ENCODE measurements around the gene SUDS3.

The SUDS3 gene

DNA sequence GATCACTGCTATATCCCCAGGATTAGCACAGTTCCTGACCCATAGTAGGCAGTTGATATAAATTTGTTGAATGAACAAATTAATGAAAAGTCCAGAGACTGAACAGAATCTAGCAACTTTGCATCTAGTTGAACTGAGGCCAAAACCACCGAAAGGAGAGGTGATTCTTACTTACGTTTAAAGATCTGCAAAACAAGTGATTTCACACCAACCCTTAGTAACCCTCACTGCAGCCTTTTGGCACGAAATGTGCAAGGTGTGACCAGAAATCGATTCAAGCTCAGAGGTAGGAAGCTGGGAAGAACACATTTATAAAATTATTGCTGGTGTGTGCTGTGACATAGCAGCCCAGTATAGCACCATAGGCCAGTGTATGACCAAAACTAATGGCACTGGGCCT lies 70.8 kb downstream of the SUDS3 start:
- Histone ChIP-seq H3K27me3 (ENCODE audit: insufficient read depth, low read length, poor library complexity) (no peaks in the 10 kb centered on the region), H3K4ac (ENCODE audit: low read depth, low read length) (no peak overlapping the region), H3K4me1 (ENCODE audit: control insufficient read depth, low read depth, low read length) (no peaks in the 10 kb centered on the region), H3K79me2 (ENCODE audit: control insufficient read depth, insufficient read depth, low read length) (no peaks in the 10 kb centered on the region), H3K9ac (ENCODE audit: low read length) (no peak overlapping the region), H2BK5ac (ENCODE audit: low read length) (no peak overlapping the region), H3K79me1 (ENCODE audit: low read length) (no peaks in the 10 kb centered on the region), H2BK120ac (ENCODE audit: low read depth, low read length) (no peak overlapping the region), H3K18ac (ENCODE audit: low read length) (no peak overlapping the region), H3K23ac (ENCODE audit: low read length) (no peak overlapping the region), H3K27ac (ENCODE audit: low read depth, low read length) (no peak overlapping the region), H3K56ac (ENCODE audit: low read length) (no peak overlapping the region), H3K4me3 (ENCODE audit: low read length) (no peak overlapping the region), H3K4me2 (ENCODE audit: low read length) (no peak overlapping the region), H4K5ac (ENCODE audit: low read length) (no peak overlapping the region), H2AK5ac (ENCODE audit: low read length) (no peak overlapping the region), H3K36me3 (ENCODE audit: control insufficient read depth, insufficient read depth, low read length) (no peaks in the 10 kb centered on the region), H4K8ac (ENCODE audit: low read depth, low read length) (no peak overlapping the region), H2BK15ac (replicated peaks; ENCODE audit: low read depth) (no peak overlapping the region)
- no peak for DNase-seq
- WGBS (ENCODE audit: extremely low coverage, insufficient coverage, low lambda C conversion rate) = no CpG with 5 or more reads among the region's 4 CpGs

DNA sequence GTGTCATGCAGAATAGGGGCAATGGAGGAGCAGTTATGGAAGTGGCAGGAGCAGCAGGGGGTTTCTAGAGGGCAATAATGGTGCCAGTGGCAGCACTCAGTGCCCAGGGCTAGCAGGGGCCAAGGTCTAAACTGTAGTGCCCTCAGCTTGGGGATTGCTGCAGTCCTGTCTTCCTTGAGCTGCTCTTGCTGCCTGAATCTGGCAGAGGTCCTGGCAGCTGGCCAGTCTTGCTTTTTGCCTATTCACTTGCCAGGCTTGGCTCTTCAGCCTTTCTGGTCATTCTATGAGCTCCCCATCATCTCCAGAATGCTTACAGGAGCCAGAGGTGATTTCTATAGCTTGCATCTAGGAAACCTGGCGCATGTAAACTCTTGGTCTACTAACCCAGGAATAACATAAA lies 72.0 kb downstream of the SUDS3 start:
- Histone ChIP-seq H3K79me1 (ENCODE audit: low read length) (no peaks in the 10 kb centered on the region), H3K4ac (ENCODE audit: low read depth, low read length) (no peak overlapping the region), H2BK120ac (ENCODE audit: low read depth, low read length) (no peak overlapping the region), H2BK15ac (replicated peaks; ENCODE audit: low read depth) (no peak overlapping the region), H3K79me2 (ENCODE audit: control insufficient read depth, insufficient read depth, low read length) (no peaks in the 10 kb centered on the region), H4K8ac (ENCODE audit: low read depth, low read length) (no peak overlapping the region), H3K56ac (ENCODE audit: low read length) (no peak overlapping the region), H3K23ac (ENCODE audit: low read length) (no peak overlapping the region), H3K4me1 (ENCODE audit: control insufficient read depth, low read depth, low read length) (no peaks in the 10 kb centered on the region), H3K4me2 (ENCODE audit: low read length) (no peak overlapping the region), H3K27ac (ENCODE audit: low read depth, low read length) (no peak overlapping the region), H3K27me3 (ENCODE audit: insufficient read depth, low read length, poor library complexity) (no peaks in the 10 kb centered on the region), H2BK5ac (ENCODE audit: low read length) (no peak overlapping the region), H3K36me3 (ENCODE audit: control insufficient read depth, insufficient read depth, low read length) (no peaks in the 10 kb centered on the region), H3K9ac (ENCODE audit: low read length) (no peak overlapping the region), H3K4me3 (ENCODE audit: low read length) (no peak overlapping the region), H4K5ac (ENCODE audit: low read length) (no peak overlapping the region), H3K18ac (ENCODE audit: low read length) (no peak overlapping the region), H2AK5ac (ENCODE audit: low read length) (no peak overlapping the region)
- DNase-seq = no peak
- WGBS (ENCODE audit: extremely low coverage, insufficient coverage, low lambda C conversion rate) = no CpG with 5 or more reads among the region's 1 CpG

DNA sequence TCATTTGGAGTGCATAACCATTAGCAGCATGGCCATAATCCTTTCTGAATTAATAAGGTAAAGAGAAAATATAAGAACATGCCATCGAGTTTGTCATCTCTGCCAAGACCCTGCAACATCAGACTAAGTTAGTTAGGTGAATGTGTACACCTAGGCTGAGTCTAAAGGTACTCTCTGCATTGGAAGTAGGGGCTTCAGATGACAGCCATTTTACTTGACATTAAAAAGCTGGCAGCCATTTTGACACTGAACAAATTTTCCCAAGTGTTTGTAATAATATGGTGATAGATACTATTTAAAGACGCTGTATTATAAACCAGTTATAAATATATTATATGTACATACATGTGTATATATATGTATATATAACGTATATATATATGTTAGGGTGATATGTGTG lies 79.0 kb downstream of the SUDS3 start:
- no CpG with 5 or more reads among the region's 3 CpGs for WGBS (ENCODE audit: extremely low coverage, insufficient coverage, low lambda C conversion rate)

DNA sequence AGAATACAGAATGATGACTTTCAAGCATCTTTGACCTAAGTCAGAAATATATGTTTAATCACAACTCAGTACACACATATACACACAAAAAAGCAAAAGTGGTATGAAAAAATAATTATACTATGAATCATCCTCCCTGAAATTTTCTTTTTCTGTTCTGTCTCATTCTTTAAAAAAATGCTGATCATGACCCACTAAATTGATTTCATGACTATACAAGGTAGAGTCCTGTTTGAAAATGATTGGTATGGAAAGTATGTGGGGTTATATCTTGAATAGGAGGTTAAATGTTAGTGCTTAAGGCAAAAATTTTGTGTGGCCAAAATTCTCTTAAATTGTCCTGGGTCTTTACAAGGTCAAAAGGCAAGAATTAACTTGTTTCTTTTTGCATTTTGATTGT lies 80.4 kb downstream of the SUDS3 start:
- Histone ChIP-seq H3K4me2 (ENCODE audit: low read length) (no peak overlapping the region), H3K4me1 (ENCODE audit: control insufficient read depth, low read depth, low read length) (no peaks in the 10 kb centered on the region), H3K56ac (ENCODE audit: low read length) (no peak overlapping the region), H2BK120ac (ENCODE audit: low read depth, low read length) (no peak overlapping the region), H3K23ac (ENCODE audit: low read length) (no peak overlapping the region), H3K79me2 (ENCODE audit: control insufficient read depth, insufficient read depth, low read length) (no peaks in the 10 kb centered on the region), H4K8ac (ENCODE audit: low read depth, low read length) (no peak overlapping the region), H3K27ac (ENCODE audit: low read depth, low read length) (no peak overlapping the region), H3K36me3 (ENCODE audit: control insufficient read depth, insufficient read depth, low read length) (no peaks in the 10 kb centered on the region), H3K4ac (ENCODE audit: low read depth, low read length) (no peak overlapping the region), H2BK15ac (replicated peaks; ENCODE audit: low read depth) (no peak overlapping the region), H3K9ac (ENCODE audit: low read length) (no peak overlapping the region), H2BK5ac (ENCODE audit: low read length) (no peak overlapping the region), H2AK5ac (ENCODE audit: low read length) (no peak overlapping the region), H3K27me3 (ENCODE audit: insufficient read depth, low read length, poor library complexity) (no peaks in the 10 kb centered on the region), H3K18ac (ENCODE audit: low read length) (no peak overlapping the region), H4K5ac (ENCODE audit: low read length) (no peak overlapping the region), H3K4me3 (ENCODE audit: low read length) (no peak overlapping the region), H3K79me1 (ENCODE audit: low read length) (no peaks in the 10 kb centered on the region)
- no peak for DNase-seq

More for the DNA sequence above, 79.0 kb downstream of the SUDS3 start:
- no peak overlapping the region for H3K56ac ChIP-seq (ENCODE audit: low read length)
- no peaks in the 10 kb centered on the region for H3K79me1 ChIP-seq (ENCODE audit: low read length)
- H3K18ac ChIP-seq (ENCODE audit: low read length) = no peak overlapping the region
- no peak for DNase-seq
- H3K23ac ChIP-seq (ENCODE audit: low read length) = no peak overlapping the region
- H2BK15ac ChIP-seq (replicated peaks; ENCODE audit: low read depth) = no peak overlapping the region
- H4K8ac ChIP-seq (ENCODE audit: low read depth, low read length) = no peak overlapping the region
- no peaks in the 10 kb centered on the region for H3K27me3 ChIP-seq (ENCODE audit: insufficient read depth, low read length, poor library complexity)
- no peak overlapping the region for H2BK120ac ChIP-seq (ENCODE audit: low read depth, low read length)
- H3K27ac ChIP-seq (ENCODE audit: low read depth, low read length) = no peak overlapping the region
- H3K4me1 ChIP-seq (ENCODE audit: control insufficient read depth, low read depth, low read length) = no peaks in the 10 kb centered on the region
- no peak overlapping the region for H2BK5ac ChIP-seq (ENCODE audit: low read length)
- H2AK5ac ChIP-seq (ENCODE audit: low read length) = no peak overlapping the region
- no peak overlapping the region for H3K4ac ChIP-seq (ENCODE audit: low read depth, low read length)
- H3K79me2 ChIP-seq (ENCODE audit: control insufficient read depth, insufficient read depth, low read length) = no peaks in the 10 kb centered on the region
- no peaks in the 10 kb centered on the region for H3K36me3 ChIP-seq (ENCODE audit: control insufficient read depth, insufficient read depth, low read length)
- no peak overlapping the region for H3K4me2 ChIP-seq (ENCODE audit: low read length)
- no peak overlapping the region for H4K5ac ChIP-seq (ENCODE audit: low read length)
- H3K4me3 ChIP-seq (ENCODE audit: low read length) = no peak overlapping the region
- H3K9ac ChIP-seq (ENCODE audit: low read length) = no peak overlapping the region

DNA sequence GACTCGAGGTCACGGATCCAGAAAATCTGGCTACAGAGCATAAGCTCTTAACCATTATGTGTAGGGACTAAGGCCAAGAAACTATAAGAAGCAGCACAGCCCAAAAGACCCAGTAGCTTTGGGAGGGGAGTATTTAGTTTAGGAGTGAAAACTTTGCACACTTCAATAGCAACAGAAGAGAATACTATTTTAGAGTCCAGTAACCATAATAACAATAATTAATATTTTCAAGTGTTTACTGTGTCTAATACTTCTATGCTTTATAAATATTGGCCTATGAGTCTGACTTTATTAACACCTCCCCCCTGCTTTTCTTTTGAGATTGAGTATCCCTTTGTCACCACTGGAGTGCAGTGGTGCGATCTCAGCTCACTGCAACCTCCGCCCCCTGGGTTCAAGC lies 82.8 kb downstream of the SUDS3 start:
- no peak for DNase-seq
- H2AK5ac ChIP-seq (ENCODE audit: low read length) = no peak overlapping the region
- no peak overlapping the region for H3K4ac ChIP-seq (ENCODE audit: low read depth, low read length)
- no peak overlapping the region for H3K18ac ChIP-seq (ENCODE audit: low read length)
- no peak overlapping the region for H3K4me3 ChIP-seq (ENCODE audit: low read length)
- H2BK5ac ChIP-seq (ENCODE audit: low read length) = no peak overlapping the region
- no peaks in the 10 kb centered on the region for H3K36me3 ChIP-seq (ENCODE audit: control insufficient read depth, insufficient read depth, low read length)
- H3K79me2 ChIP-seq (ENCODE audit: control insufficient read depth, insufficient read depth, low read length) = no peaks in the 10 kb centered on the region
- H3K4me1 ChIP-seq (ENCODE audit: control insufficient read depth, low read depth, low read length) = no peaks in the 10 kb centered on the region
- H3K23ac ChIP-seq (ENCODE audit: low read length) = no peak overlapping the region
- no peaks in the 10 kb centered on the region for H3K79me1 ChIP-seq (ENCODE audit: low read length)
- H4K5ac ChIP-seq (ENCODE audit: low read length) = no peak overlapping the region
- no CpG with 5 or more reads among the region's 4 CpGs for WGBS (ENCODE audit: extremely low coverage, insufficient coverage, low lambda C conversion rate)
- H3K9ac ChIP-seq (ENCODE audit: low read length) = no peak overlapping the region
- H2BK120ac ChIP-seq (ENCODE audit: low read depth, low read length) = no peak overlapping the region
- no peak overlapping the region for H4K8ac ChIP-seq (ENCODE audit: low read depth, low read length)
- H3K27ac ChIP-seq (ENCODE audit: low read depth, low read length) = no peak overlapping the region
- no peaks in the 10 kb centered on the region for H3K27me3 ChIP-seq (ENCODE audit: insufficient read depth, low read length, poor library complexity)
- no peak overlapping the region for H2BK15ac ChIP-seq (replicated peaks; ENCODE audit: low read depth)
- no peak overlapping the region for H3K4me2 ChIP-seq (ENCODE audit: low read length)
- H3K56ac ChIP-seq (ENCODE audit: low read length) = no peak overlapping the region

DNA sequence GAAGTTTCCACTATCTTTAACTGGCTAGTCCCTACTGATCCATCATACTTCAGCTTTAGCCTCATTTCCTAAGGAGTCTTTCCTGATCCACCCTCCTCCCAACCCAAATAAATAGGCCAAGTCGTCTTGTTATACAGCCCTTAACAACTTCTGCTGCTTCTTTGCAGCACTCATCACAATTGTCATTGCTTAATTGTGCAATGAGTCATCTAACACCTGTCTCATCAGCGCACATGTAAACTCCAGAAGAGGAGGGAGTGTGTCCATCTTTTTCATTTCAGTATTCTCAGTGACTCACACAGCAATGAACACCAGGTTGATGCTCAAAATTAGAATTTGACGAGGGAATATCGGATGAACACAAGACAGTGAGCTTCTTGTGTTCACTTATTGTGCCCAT lies 87.3 kb downstream of the SUDS3 start:
- Histone ChIP-seq H3K36me3 (ENCODE audit: control insufficient read depth, insufficient read depth, low read length) (no peaks in the 10 kb centered on the region), H2BK15ac (replicated peaks; ENCODE audit: low read depth) (no peak overlapping the region), H2BK5ac (ENCODE audit: low read length) (no peak overlapping the region), H3K27ac (ENCODE audit: low read depth, low read length) (no peak overlapping the region), H3K4ac (ENCODE audit: low read depth, low read length) (no peak overlapping the region), H2BK120ac (ENCODE audit: low read depth, low read length) (no peak overlapping the region), H3K18ac (ENCODE audit: low read length) (no peak overlapping the region), H3K4me3 (ENCODE audit: low read length) (no peak overlapping the region), H4K5ac (ENCODE audit: low read length) (no peak overlapping the region), H3K4me2 (ENCODE audit: low read length) (no peak overlapping the region), H3K79me2 (ENCODE audit: control insufficient read depth, insufficient read depth, low read length) (no peaks in the 10 kb centered on the region), H3K27me3 (ENCODE audit: insufficient read depth, low read length, poor library complexity) (no peaks in the 10 kb centered on the region), H3K79me1 (ENCODE audit: low read length) (no peaks in the 10 kb centered on the region), H2AK5ac (ENCODE audit: low read length) (no peak overlapping the region), H4K8ac (ENCODE audit: low read depth, low read length) (no peak overlapping the region), H3K23ac (ENCODE audit: low read length) (no peak overlapping the region), H3K9ac (ENCODE audit: low read length) (no peak overlapping the region), H3K4me1 (ENCODE audit: control insufficient read depth, low read depth, low read length) (no peaks in the 10 kb centered on the region), H3K56ac (ENCODE audit: low read length) (no peak overlapping the region)
- no peak for DNase-seq
- WGBS (ENCODE audit: extremely low coverage, insufficient coverage, low lambda C conversion rate) = no CpG with 5 or more reads among the region's 4 CpGs
